Suprapubic skin (tissue), 4 donors: ENCODE data around the gene TMED6. TPM values are rescaled to one million over a fixed set of nuclear protein-coding genes. Genes with fewer than 3 reads are reported as not detected.

Experiments
- DNase-seq, 2 donors: peaks; one replicate each; pipeline ENCODE4 v3.0.0-alpha.2; 2019; ENCODE audit warnings: low spot score in 2 of 2
- H3K27ac ChIP-seq: fragments of 200-600 bp; sonication (generic); one replicate; pipeline ENCODE4 v1.5.1; 2019
- H3K27me3 ChIP-seq: fragments of 200-600 bp; sonication (generic); one replicate; pipeline ENCODE4 v1.5.1; 2019
- H3K36me3 ChIP-seq: fragments of 200-600 bp; sonication (generic); one replicate; pipeline ENCODE4 v1.5.1; 2019
- H3K4me1 ChIP-seq: fragments of 200-600 bp; sonication (generic); one replicate; pipeline ENCODE4 v1.5.1; 2019
- H3K4me3 ChIP-seq: fragments of 200-600 bp; sonication (generic); one replicate; pipeline ENCODE4 v1.5.1; 2019; ENCODE audit warnings: mild to moderate bottlenecking
- H3K9me3 ChIP-seq: fragments of 200-600 bp; sonication (generic); one replicate; pipeline ENCODE4 v1.5.1; 2019
- CTCF ChIP-seq, 2 donors: fragments of 200-600 bp in 1 of 2; fragments of 450-650 bp in 1 of 2; sonication (generic) in 1 of 2; IDR thresholded peaks; one replicate each; pipeline ENCODE4 v1.5.1; 2016 to 2019; ENCODE audit warnings: antibody characterized with exemption in 2 of 2, mild to moderate bottlenecking in 1 of 2, moderate library complexity in 1 of 2
- EP300 ChIP-seq: sonication (generic); formaldehyde crosslinking; IDR thresholded peaks from one replicate; pipeline ENCODE4 v1.6.1; 2017; ENCODE audit warnings: antibody characterized with exemption
- POLR2A ChIP-seq, 2 donors: fragments of 450-650 bp; IDR thresholded peaks; one replicate each; pipeline ENCODE4 v1.6.1; 2017; ENCODE audit warnings: antibody characterized with exemption in 2 of 2, mild to moderate bottlenecking in 2 of 2, moderate library complexity in 2 of 2
- POLR2AphosphoS5 ChIP-seq, 3 donors: sonication (generic); formaldehyde crosslinking; IDR thresholded peaks; one replicate each; pipeline ENCODE4 v1.6.1; 2017; ENCODE audit warnings: antibody characterized with exemption in 3 of 3
- WGBS: methylation state at CpG from one replicate; pipeline ENCODE4 v1.1.5; 2018; 5-methylcytosine and 5-hydroxymethylcytosine counted together
- total RNA-seq, 4 donors: library from RNA; depleted of rRNA; stranded (reverse); fragments of >200 nt; gene quantifications; one replicate each; pipeline ENCODE4 v1.1.0, GENCODE V29; 2016

The TMED6 gene
- total RNA-seq, 4 donors from 2014 or later = 0.98 to 1.5 TPM; not detected in 2

- Histone ChIP-seq H3K36me3 (peaks cover 52% of the 10 kb centered on the region), H3K27ac (no peak overlapping the region), H3K4me3 (no peak overlapping the region), H3K4me1 (peaks cover 36% of the 10 kb centered on the region), H3K9me3 (no peaks in the 10 kb centered on the region), H3K27me3 (no peaks in the 10 kb centered on the region)
- no peak for DNase-seq
- TF ChIP-seq POLR2AphosphoS5 (IDR thresholded peaks at IDR 0.05) = no peak
- no peak for TF ChIP-seq CTCF (IDR thresholded peaks at IDR 0.05)
- TF ChIP-seq EP300 = no peak
- no peak for TF ChIP-seq POLR2A (IDR thresholded peaks at IDR 0.05)
- 53% methylated on average over 7 of the region's 7 CpGs for WGBS
These were observed 25.3 kb downstream of the TMED6 start for GRCh38 chr16:69326172-69326873.

- no peak for DNase-seq
- Histone ChIP-seq H3K9me3 (no peaks in the 10 kb centered on the region), H3K4me1 (peaks cover 32% of the 10 kb centered on the region), H3K36me3 (peaks cover 58% of the 10 kb centered on the region), H3K4me3 (no peak overlapping the region), H3K27me3 (no peaks in the 10 kb centered on the region), H3K27ac (no peak overlapping the region)
- 71% methylated on average over 6 of the region's 6 CpGs for WGBS
- TF ChIP-seq CTCF (IDR thresholded peaks at IDR 0.05) = no peak
- TF ChIP-seq POLR2A (IDR thresholded peaks at IDR 0.05) = no peak
- TF ChIP-seq POLR2AphosphoS5 (IDR thresholded peaks at IDR 0.05) = no peak
- TF ChIP-seq EP300 = no peak
These were observed 25.8 kb downstream of the TMED6 start for GRCh38 chr16:69325784-69326171.

- H3K4me1 ChIP-seq = peaks cover 29% of the 10 kb centered on the region
- no peak for DNase-seq
- no peak for TF ChIP-seq POLR2A (IDR thresholded peaks at IDR 0.05)
- no peaks in the 10 kb centered on the region for H3K27me3 ChIP-seq
- no peak overlapping the region for H3K27ac ChIP-seq
- peaks cover 68% of the 10 kb centered on the region for H3K36me3 ChIP-seq
- WGBS = 67% methylated on average over 10 of the region's 10 CpGs
- H3K4me3 ChIP-seq = no peak overlapping the region
- H3K9me3 ChIP-seq = no peaks in the 10 kb centered on the region
These were observed 26.9 kb downstream of the TMED6 start for GRCh38 chr16:69324585-69325253.

GRCh38 chr16:69324013-69324531 is 27.5 kb downstream of the TMED6 start:
- DNase-seq = no peak
- Histone ChIP-seq H3K4me1 (peaks cover 23% of the 10 kb centered on the region), H3K27me3 (no peaks in the 10 kb centered on the region), H3K9me3 (no peaks in the 10 kb centered on the region), H3K27ac (no peak overlapping the region), H3K4me3 (no peak overlapping the region), H3K36me3 (peaks cover 75% of the 10 kb centered on the region)
- whole genome bisulfite sequencing = 72% methylated on average over 8 of the region's 8 CpGs
- TF ChIP-seq POLR2A (IDR thresholded peaks at IDR 0.05) (no peak), CTCF (IDR thresholded peaks at IDR 0.05) (no peak), POLR2AphosphoS5 (IDR thresholded peaks at IDR 0.05) (no peak), EP300 (no peak)

- Histone ChIP-seq H3K36me3 (peaks cover 81% of the 10 kb centered on the region), H3K27me3 (no peaks in the 10 kb centered on the region), H3K4me1 (peaks cover 16% of the 10 kb centered on the region), H3K4me3 (no peak overlapping the region), H3K27ac (no peak overlapping the region), H3K9me3 (no peaks in the 10 kb centered on the region)
- TF ChIP-seq CTCF (IDR thresholded peaks at IDR 0.05) (no peak), POLR2A (IDR thresholded peaks at IDR 0.05) (no peak), EP300 (no peak), POLR2AphosphoS5 (IDR thresholded peaks at IDR 0.05) (no peak)
- DNase-seq = no peak
- 100% methylated on average over 1 of the region's 14 CpGs for WGBS
These were observed 28.2 kb downstream of the TMED6 start for GRCh38 chr16:69323415-69323814.
